Measurements from ENCODE around the gene TMEM269. TPM values are rescaled to one million over a fixed set of nuclear protein-coding genes. Genes with fewer than 3 reads are reported as not detected.
A peak's percentile ranks its signal among the peaks of the same experiment; 100 is the strongest.

Gene TMEM269
- total and polyA plus RNA-seq, 9 of the 15 experiments (the other 6 are each of a cell fraction or from before 2014, with no cell fraction given), result 0.09 to 0.49 (median 0.21) TPM

GRCh38 chr1:42816585-42817439, 32.0 kb downstream of the TMEM269 start, which contains the start of the genes ERMAP and SVBP (continued):
- no peak; a peak in 1 of 4 replicates for TF ChIP-seq HDAC1 (IDR thresholded peaks at IDR 0.05)
- no peak for TF ChIP-seq HMG20A (CRISPR knock-in tag; conservative IDR thresholded peaks at IDR 0.05)
- no peak for TF ChIP-seq GATAD2A (IDR thresholded peaks at IDR 0.05)
- TF ChIP-seq BRF2 (IDR thresholded peaks at IDR 0.05; ENCODE audit: borderline replicate concordance, insufficient read depth, insufficient read length), result no peak
- no peak for TF ChIP-seq KDM2B (CRISPR knock-in tag; IDR thresholded peaks at IDR 0.05)
- no peak for TF ChIP-seq NUFIP1 (IDR thresholded peaks at IDR 0.05; ENCODE audit: partially characterized antibody)
- TF ChIP-seq OTX1 (CRISPR knock-in tag; IDR thresholded peaks at IDR 0.05), result no peak
- TF ChIP-seq MCM2 (IDR thresholded peaks at IDR 0.05; ENCODE audit: low read depth), result no peak
- no peak for TF ChIP-seq ZNF511 (CRISPR knock-in tag; IDR thresholded peaks at IDR 0.05)
- TF ChIP-seq CTCF (IDR thresholded peaks at IDR 0.05 in 2 of 3, conservative IDR thresholded peaks at IDR 0.05 in 1 of 3; ENCODE audit: insufficient read depth in 2 of 3, low read depth in 1 of 3, low read length in 3 of 3), result peak in 1 of 3 experiments; percentile 27; a peak in 1 of 6 replicates
- peak; percentile 6; the same call in 1 of the 2 replicates for TF ChIP-seq ESRRA (IDR thresholded peaks at IDR 0.05; ENCODE audit: borderline replicate concordance, low read depth)
- TF ChIP-seq ZNF583 (CRISPR knock-in tag; IDR thresholded peaks at IDR 0.05), result peak; percentile 70; the same call in 1 of the 2 replicates
- no peak for TF ChIP-seq TSHZ1 (CRISPR knock-in tag; IDR thresholded peaks at IDR 0.05)
- TF ChIP-seq ARID4B (CRISPR knock-in tag; IDR thresholded peaks at IDR 0.05), result peak; percentile 40; the same call in 1 of the 2 replicates
- TF ChIP-seq KLF10 (CRISPR knock-in tag; IDR thresholded peaks at IDR 0.05), result no peak
